SU-DHL-6 (cell line): ENCODE data around the gene OLFM1.

Experiments
- H2AFZ ChIP-seq: fragments of 200-600 bp; sonication (generic); 2 replicates; pipeline ENCODE4 v1.6.1; 2014; ENCODE audit warnings: low read depth, mild to moderate bottlenecking, moderate library complexity, mixed read lengths, antibody characterized with exemption, low read length; ENCODE audit not compliant: severe bottlenecking
- H3F3A ChIP-seq: fragments of 200-600 bp; shearing (Covaris generic); 2 replicates; pipeline ENCODE4 v1.6.0; 2016; ENCODE audit warnings: antibody characterized with exemption, mild to moderate bottlenecking; ENCODE audit not compliant: insufficient read depth
- H3K27ac ChIP-seq: fragments of 200-600 bp; sonication (generic); 2 replicates; pipeline ENCODE4 v1.5.1; 2016; ENCODE audit warnings: low read depth, mild to moderate bottlenecking, low read length, moderate library complexity, mixed read lengths
- H3K27me3 ChIP-seq: fragments of 200-600 bp; sonication (generic), shearing (Covaris generic); 2 replicates; pipeline ENCODE4 v1.6.0; 2014; ENCODE audit warnings: mild to moderate bottlenecking, low read length
- H3K36me3 ChIP-seq: fragments of 200-600 bp; sonication (generic); 2 replicates; pipeline ENCODE4 v1.6.1; 2014; ENCODE audit warnings: mild to moderate bottlenecking, low read length, mixed read lengths
- H3K4me2 ChIP-seq: fragments of 300-600, 200-600 bp; shearing (Covaris generic), sonication (generic); 2 replicates; pipeline ENCODE4 v1.6.0; 2014; ENCODE audit warnings: low read length, low read depth, mild to moderate bottlenecking; ENCODE audit not compliant: poor library complexity, severe bottlenecking
- H3K4me3 ChIP-seq: fragments of 200-600 bp; sonication (generic); 2 replicates; pipeline ENCODE4 v1.5.1; 2014; ENCODE audit warnings: antibody characterized with exemption, low read length, mild to moderate bottlenecking, mixed read lengths; ENCODE audit not compliant: insufficient read depth, poor library complexity, severe bottlenecking
- H3K79me2 ChIP-seq: fragments of 200-600 bp; sonication (generic); 2 replicates; pipeline ENCODE4 v1.6.1; 2014; ENCODE audit warnings: mild to moderate bottlenecking, low read length, moderate library complexity; ENCODE audit not compliant: insufficient read depth
- H3K9ac ChIP-seq: fragments of 200-600 bp; sonication (generic); 2 replicates; pipeline ENCODE4 v1.7.0; 2014; ENCODE audit warnings: mild to moderate bottlenecking, low read length
- H3K9me2 ChIP-seq: fragments of 200-600 bp; sonication (generic); replicated peaks from 2 replicates; pipeline ENCODE4 v1.6.1; 2014; ENCODE audit warnings: low read length; ENCODE audit not compliant: insufficient read depth
- H3K9me3 ChIP-seq: fragments of 200-600 bp; sonication (generic); 2 replicates; pipeline ENCODE4 v1.6.1; 2014; ENCODE audit warnings: low read length, mixed read lengths; ENCODE audit not compliant: insufficient read depth
- H4K20me1 ChIP-seq: fragments of 200-600 bp; sonication (generic); 2 replicates; pipeline ENCODE4 v1.6.1; 2014; ENCODE audit warnings: low read depth, mild to moderate bottlenecking, antibody characterized with exemption, low read length, moderate library complexity, mixed read lengths
- CTCF ChIP-seq: fragments of 200-600 bp; sonication (generic); IDR thresholded peaks from one replicate; pipeline ENCODE4 v1.5.1; 2017; ENCODE audit warnings: antibody characterized with exemption, mild to moderate bottlenecking, low read length, moderate library complexity; ENCODE audit not compliant: insufficient read depth, poor library complexity, severe bottlenecking
- EZH2phosphoT487 ChIP-seq: fragments of 200-600 bp; sonication (generic), shearing (Covaris generic); conservative IDR thresholded peaks from 2 replicates; pipeline ENCODE4 v1.6.1; 2018; ENCODE audit warnings: mild to moderate bottlenecking, antibody characterized with exemption, low read length, moderate library complexity, mixed read lengths

OLFM1 gene

GRCh38 chr9:135103001-135103446 lies 15.6 kb downstream of the OLFM1 start:
- no peaks in the 10 kb centered on the region for H3K27me3 ChIP-seq
- no peak overlapping the region for H3K4me3 ChIP-seq
- no peaks in the 10 kb centered on the region for H3F3A ChIP-seq
- no peak overlapping the region for H2AFZ ChIP-seq
- no peaks in the 10 kb centered on the region for H3K36me3 ChIP-seq
- no peaks in the 10 kb centered on the region for H4K20me1 ChIP-seq
- no peaks in the 10 kb centered on the region for H3K9me3 ChIP-seq
- H3K4me2 ChIP-seq, result no peak overlapping the region
- H3K27ac ChIP-seq, result no peak overlapping the region
- H3K9me2 ChIP-seq, result no peaks in the 10 kb centered on the region
- no peak overlapping the region for H3K9ac ChIP-seq
- TF ChIP-seq EZH2phosphoT487, result no peak
- no peak for TF ChIP-seq CTCF
- H3K79me2 ChIP-seq, result no peaks in the 10 kb centered on the region

GRCh38 chr9:135103931-135104639 lies 16.6 kb downstream of the OLFM1 start:
- no peak overlapping the region for H3K4me3 ChIP-seq
- no peak overlapping the region for H2AFZ ChIP-seq
- no peaks in the 10 kb centered on the region for H3K79me2 ChIP-seq
- TF ChIP-seq CTCF (no peak), EZH2phosphoT487 (no peak)
- no peak overlapping the region for H3K4me2 ChIP-seq
- H3K36me3 ChIP-seq, result no peaks in the 10 kb centered on the region
- no peaks in the 10 kb centered on the region for H3K27me3 ChIP-seq
- H3K9me2 ChIP-seq, result no peaks in the 10 kb centered on the region
- no peak overlapping the region for H3K27ac ChIP-seq
- H3K9ac ChIP-seq, result no peak overlapping the region
- no peaks in the 10 kb centered on the region for H3K9me3 ChIP-seq
- no peaks in the 10 kb centered on the region for H3F3A ChIP-seq
- no peaks in the 10 kb centered on the region for H4K20me1 ChIP-seq

- no peaks in the 10 kb centered on the region for H3K27me3 ChIP-seq
Measured at GRCh38 chr9:135104761-135105160, 17.3 kb downstream of the OLFM1 start.

More at GRCh38 chr9:135104761-135105160, 17.3 kb downstream of the OLFM1 start:
- Histone ChIP-seq H3K4me3 (no peak overlapping the region), H3K27ac (no peak overlapping the region), H3K9me3 (no peaks in the 10 kb centered on the region), H3F3A (no peaks in the 10 kb centered on the region), H4K20me1 (no peaks in the 10 kb centered on the region), H3K36me3 (no peaks in the 10 kb centered on the region), H3K79me2 (no peaks in the 10 kb centered on the region), H2AFZ (no peak overlapping the region), H3K9me2 (no peaks in the 10 kb centered on the region), H3K9ac (no peak overlapping the region), H3K4me2 (no peak overlapping the region)
- TF ChIP-seq CTCF, result no peak
- no peak for TF ChIP-seq EZH2phosphoT487
